WTC11 (cell line): ENCODE results near the gene ZNF470. TPM values are rescaled to one million over a fixed set of nuclear protein-coding genes. Genes with fewer than 3 reads are reported as not detected.
A peak's percentile ranks its signal among the peaks of the same experiment; 100 is the strongest.

Experiments
- ATAC-seq: fragments of 200-7000 bp; cut with Tn5 transposase; 2 replicates; pipeline ENCODE4 v1.10.0; 2021; ENCODE audit warnings: mild to moderate bottlenecking, moderate library complexity
- CTCF ChIA-PET: fragments of 300-600 bp; sonication (Branson Sonifier 250); formaldehyde crosslinking; loops from one replicate; lab custom pipeline; 2021; ENCODE audit warnings: antibody characterized with exemption; lab: Charles Lee
- POLR2A ChIA-PET: fragments of 350-600 bp; sonication (Branson Sonifier 250); formaldehyde crosslinking; loops from one replicate; lab custom pipeline; 2021; ENCODE audit warnings: antibody characterized with exemption; lab: Charles Lee
- DNase-seq: peaks from one replicate; pipeline ENCODE4 v3.0.0; 2021; ENCODE audit warnings: low spot score
- H3K27ac Mint-ChIP-seq: 2 replicates; pipeline ENCODE4 v1.8.0; 2021; ENCODE audit warnings: mixed read lengths
- H3K27me3 Mint-ChIP-seq: 2 replicates; pipeline ENCODE4 v1.8.0; 2021; ENCODE audit warnings: low read depth, mild to moderate bottlenecking, moderate library complexity, mixed read lengths
- H3K36me3 Mint-ChIP-seq: 2 replicates; pipeline ENCODE4 v1.8.0; 2021; ENCODE audit warnings: mixed read lengths
- H3K4me1 Mint-ChIP-seq: 2 replicates; pipeline ENCODE4 v1.8.0; 2022; ENCODE audit warnings: mixed read lengths
- H3K4me3 Mint-ChIP-seq: 2 replicates; pipeline ENCODE4 v1.8.0; 2021; ENCODE audit warnings: mild to moderate bottlenecking, moderate library complexity, mixed read lengths
- H3K9me3 Mint-ChIP-seq: 2 replicates; pipeline ENCODE4 v1.8.0; 2021; ENCODE audit warnings: mixed read lengths
- CREB1 ChIP-seq: sonication (generic); formaldehyde crosslinking; IDR thresholded peaks from 2 replicates; pipeline ENCODE4 v1.8.0; 2023; ENCODE audit warnings: mild to moderate bottlenecking, missing genetic modification reagents
- E2F1 ChIP-seq: sonication (generic); formaldehyde crosslinking; IDR thresholded peaks from 2 replicates; pipeline ENCODE4 v1.8.0; 2022; ENCODE audit warnings: mild to moderate bottlenecking, missing genetic modification reagents
- E2F4 ChIP-seq: sonication (generic); formaldehyde crosslinking; IDR thresholded peaks from 2 replicates; pipeline ENCODE4 v1.8.1; 2022; ENCODE audit warnings: low read depth, mild to moderate bottlenecking, moderate library complexity, missing genetic modification reagents, borderline replicate concordance
- EMX1 ChIP-seq: fragments of 250-450 bp; sonication (Bioruptor Pico); IDR thresholded peaks from 2 replicates; pipeline ENCODE4 v1.8.0; 2021; ENCODE audit warnings: mild to moderate bottlenecking
- ESRRA ChIP-seq: sonication (generic); formaldehyde crosslinking; IDR thresholded peaks from 2 replicates; pipeline ENCODE4 v1.8.1; 2022; ENCODE audit warnings: mild to moderate bottlenecking, missing genetic modification reagents, borderline replicate concordance
- FOXJ3 ChIP-seq: sonication (generic); formaldehyde crosslinking; IDR thresholded peaks from 2 replicates; pipeline ENCODE4 v1.9.0; 2021; ENCODE audit warnings: missing genetic modification reagents, mild to moderate bottlenecking, borderline replicate concordance
- FOXP1 ChIP-seq: sonication (generic); formaldehyde crosslinking; IDR thresholded peaks from 2 replicates; pipeline ENCODE4 v1.8.0; 2022; ENCODE audit warnings: missing genetic modification reagents, mild to moderate bottlenecking, moderate library complexity, borderline replicate concordance
- GRHL2 ChIP-seq: fragments of 250-450 bp; sonication (Bioruptor Pico); IDR thresholded peaks from 2 replicates; pipeline ENCODE4 v1.8.0; 2022; ENCODE audit warnings: mild to moderate bottlenecking, moderate library complexity; ENCODE audit not compliant: insufficient replicate concordance, severe bottlenecking
- NR2C2 ChIP-seq: sonication (generic); formaldehyde crosslinking; IDR thresholded peaks from 2 replicates; pipeline ENCODE4 v1.8.0; 2022; ENCODE audit warnings: mild to moderate bottlenecking, missing genetic modification reagents
- NR3C1 ChIP-seq: sonication (generic); formaldehyde crosslinking; conservative IDR thresholded peaks from 2 replicates; pipeline ENCODE4 v1.8.1; 2023; ENCODE audit warnings: low read depth, mild to moderate bottlenecking, missing genetic modification reagents
- PREB ChIP-seq: sonication (generic); formaldehyde crosslinking; IDR thresholded peaks from 2 replicates; pipeline ENCODE4 v1.8.1; 2022; ENCODE audit warnings: mild to moderate bottlenecking, missing genetic modification reagents, moderate library complexity, borderline replicate concordance
- RELA ChIP-seq: sonication (generic); formaldehyde crosslinking; IDR thresholded peaks from 2 replicates; pipeline ENCODE4 v1.8.1; 2022; ENCODE audit warnings: missing genetic modification reagents, mild to moderate bottlenecking, borderline replicate concordance
- SMAD4 ChIP-seq: sonication (generic); formaldehyde crosslinking; IDR thresholded peaks from 2 replicates; pipeline ENCODE4 v1.8.0; 2022; ENCODE audit warnings: mild to moderate bottlenecking, missing genetic modification reagents
- USF1 ChIP-seq: sonication (generic); formaldehyde crosslinking; IDR thresholded peaks from 2 replicates; pipeline ENCODE4 v1.8.0; 2022; ENCODE audit warnings: mild to moderate bottlenecking, missing genetic modification reagents
- ZNF263 ChIP-seq: sonication (generic); formaldehyde crosslinking; IDR thresholded peaks from 2 replicates; pipeline ENCODE4 v1.8.1; 2022; ENCODE audit warnings: low read depth, mild to moderate bottlenecking, moderate library complexity, missing genetic modification reagents
- ZNF396 ChIP-seq: fragments of 250-450 bp; sonication (Bioruptor Pico); IDR thresholded peaks from 2 replicates; pipeline ENCODE4 v1.8.0; 2021; ENCODE audit warnings: mild to moderate bottlenecking, moderate library complexity, borderline replicate concordance
- ZNF416 ChIP-seq: fragments of 250-450 bp; sonication (Bioruptor Pico); IDR thresholded peaks from 2 replicates; pipeline ENCODE4 v1.9.0; 2021; ENCODE audit warnings: mild to moderate bottlenecking, inconsistent platforms
- ZNF532 ChIP-seq: fragments of 250-450 bp; sonication (Bioruptor Pico); IDR thresholded peaks from 2 replicates; pipeline ENCODE4 v1.9.0; 2021; ENCODE audit warnings: mild to moderate bottlenecking, borderline replicate concordance
- total RNA-seq: library from RNA; stranded (reverse); gene quantifications from 3 replicates; pipeline ENCODE4 v1.2.3, GENCODE V29; 2021
- TF ChIP-seq, protein P1 (sequence below): fragments of 200-600 bp; IDR thresholded peaks from 2 replicates; pipeline ENCODE4 v1.8.0; 2022; ENCODE audit warnings: antibody characterized with exemption

The ZNF470 gene
- total RNA-seq, 1 experiment from 2014 or later = 6.5 TPM

GRCh38 chr19:56538254-56538760 is 29.0 kb upstream of the ZNF470 start (continued):
- TF ChIP-seq ESRRA = no peak
- TF ChIP-seq, protein P1, sequence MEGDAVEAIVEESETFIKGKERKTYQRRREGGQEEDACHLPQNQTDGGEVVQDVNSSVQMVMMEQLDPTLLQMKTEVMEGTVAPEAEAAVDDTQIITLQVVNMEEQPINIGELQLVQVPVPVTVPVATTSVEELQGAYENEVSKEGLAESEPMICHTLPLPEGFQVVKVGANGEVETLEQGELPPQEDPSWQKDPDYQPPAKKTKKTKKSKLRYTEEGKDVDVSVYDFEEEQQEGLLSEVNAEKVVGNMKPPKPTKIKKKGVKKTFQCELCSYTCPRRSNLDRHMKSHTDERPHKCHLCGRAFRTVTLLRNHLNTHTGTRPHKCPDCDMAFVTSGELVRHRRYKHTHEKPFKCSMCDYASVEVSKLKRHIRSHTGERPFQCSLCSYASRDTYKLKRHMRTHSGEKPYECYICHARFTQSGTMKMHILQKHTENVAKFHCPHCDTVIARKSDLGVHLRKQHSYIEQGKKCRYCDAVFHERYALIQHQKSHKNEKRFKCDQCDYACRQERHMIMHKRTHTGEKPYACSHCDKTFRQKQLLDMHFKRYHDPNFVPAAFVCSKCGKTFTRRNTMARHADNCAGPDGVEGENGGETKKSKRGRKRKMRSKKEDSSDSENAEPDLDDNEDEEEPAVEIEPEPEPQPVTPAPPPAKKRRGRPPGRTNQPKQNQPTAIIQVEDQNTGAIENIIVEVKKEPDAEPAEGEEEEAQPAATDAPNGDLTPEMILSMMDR = no peak

GRCh38 chr19:56538761-56539263 is 28.5 kb upstream of the ZNF470 start, which contains the start of gene ZFP28:
ZFP28 (plus strand) TSS chr19:56538948; CDS start chr19:56539019, 71 bp downstream.
- CTCF ChIA-PET = interaction anchor here (0.7 kb wide), 1 partner anchor 229 kb away, joined by 3 read pairs; no protein-coding TSS in a partner anchor
- ATAC-seq (peak; percentile 65), DNase-seq (peak; percentile 61)
- Mint-ChIP-seq H3K4me1 (0 out of 2 replicates have a peak, but pooled peaks cover 3% of the 10 kb centered on the region), H3K4me3 (peak within 1 kb of the TSS; percentile 82), H3K27ac (no peak within 1 kb of the TSS; the same call in none of the 2 replicates), H3K9me3 (peaks cover 63% of the 10 kb centered on the region), H3K27me3 (peaks cover 11% of the 10 kb centered on the region), H3K36me3 (peaks cover 51% of the 10 kb centered on the region)
- TF ChIP-seq EMX1 (no peak), E2F4 (no peak), PREB (CRISPR knock-in tag) (no peak), RELA (CRISPR knock-in tag) (no peak), ZNF416 (CRISPR knock-in tag) (no peak), FOXJ3 (CRISPR knock-in tag) (no peak), SMAD4 (CRISPR knock-in tag) (no peak), USF1 (no peak), CREB1 (no peak), E2F1 (CRISPR knock-in tag) (no peak), ZNF396 (CRISPR knock-in tag) (no peak), ZNF263 (no peak), NR2C2 (CRISPR knock-in tag) (no peak), FOXP1 (CRISPR knock-in tag) (no peak), NR3C1 (CRISPR knock-in tag) (no peak), ESRRA (no peak), GRHL2 (CRISPR knock-in tag) (no peak), ZNF532 (no peak)
- POLR2A ChIA-PET = no interaction called here
